HCT116 (cell line): ENCODE data around the gene TMEM126A. TPM values are rescaled to one million over a fixed set of nuclear protein-coding genes. Genes with fewer than 3 reads are reported as not detected.

ENCODE experiments used
- ATAC-seq: fragments of 200-7000 bp; cut with Tn5 transposase; 2 replicates; pipeline ENCODE4 v1.9.1; 2020; ENCODE audit warnings: mild to moderate bottlenecking, moderate library complexity
- BruUV-seq: library from RNA; stranded (reverse); fragments of 400-500 nt; replicated peaks from 2 replicates; lab custom pipeline; 2021; lab: Mats Ljungman, UMichigan
- CTCF ChIA-PET: fragments of 300-600 bp; sonication (Branson Sonifier 250); formaldehyde crosslinking; loops from one replicate; lab custom pipeline; 2021; ENCODE audit warnings: antibody characterized with exemption; lab: Charles Lee
- POLR2A ChIA-PET: fragments of 300-600, 350-600 bp; sonication (Branson Sonifier 250); formaldehyde crosslinking; loops from one replicate; lab custom pipeline; 2021; ENCODE audit warnings: antibody characterized with exemption; lab: Charles Lee
- RAD21 ChIA-PET, 2 experiments: fragments of 300-600 bp; sonication (Branson Sonifier 250); formaldehyde crosslinking; loops; one replicate each; lab custom pipeline; 2023; ENCODE audit warnings: low total read pairs in 2 of 2; ENCODE audit not compliant: uncharacterized antibody in 2 of 2, unreplicated experiment in 2 of 2, low non-redundant PET in 1 of 2; lab: Charles Lee
- DNase-seq: peaks from one replicate; pipeline ENCODE4 v3.0.0-alpha.2; 2010; ENCODE audit warnings: low read depth, low spot score
- H2AFZ ChIP-seq: fragments of 200-600 bp; shearing (Covaris generic), sonication (generic); 2 replicates; pipeline ENCODE4 v1.6.1; 2017; ENCODE audit warnings: low read depth, mixed run types, mixed read lengths, antibody characterized with exemption, low read length; ENCODE audit not compliant: poor library complexity, severe bottlenecking
- H3K27ac ChIP-seq: 2 replicates; pipeline ENCODE4 v1.5.1; 2012; ENCODE audit warnings: low read depth, low read length
- H3K27me3 ChIP-seq: fragments of 200-600 bp; sonication (generic); 2 replicates; pipeline ENCODE4 v1.6.1; 2016; ENCODE audit warnings: mixed run types, low read length, mixed read lengths; ENCODE audit not compliant: insufficient read depth
- H3K36me3 ChIP-seq, 2 experiments: fragments of 200-500 bp in 1 of 2; fragments of 200-600 bp in 1 of 2; sonication (Bioruptor generic) in 1 of 2; sonication (generic) in 1 of 2; 2 replicates each; pipeline versions ENCODE4 v1.5.1 to v1.6.1; 2014 to 2016; ENCODE audit warnings: low read length in 2 of 2, inconsistent platforms in 1 of 2, mixed read lengths in 1 of 2, mixed run types in 1 of 2; ENCODE audit not compliant: insufficient read depth in 2 of 2, control insufficient read depth in 1 of 2
- H3K4me1 ChIP-seq, 2 experiments: fragments of 200-600 bp in 1 of 2; sonication (generic) in 1 of 2; 2 replicates each; pipeline versions ENCODE4 v1.5.1 to v1.6.1; 2012 to 2017; ENCODE audit warnings: low read length in 2 of 2, inconsistent platforms in 1 of 2, mild to moderate bottlenecking in 1 of 2, mixed read lengths in 1 of 2, mixed run types in 1 of 2, moderate library complexity in 1 of 2; ENCODE audit not compliant: insufficient read depth in 2 of 2, control insufficient read depth in 1 of 2
- H3K4me2 ChIP-seq: fragments of 200-600 bp; sonication (generic); 2 replicates; pipeline ENCODE4 v1.6.1; 2017; ENCODE audit warnings: mixed run types, low read length, mixed read lengths
- H3K4me3 ChIP-seq, 2 experiments: fragments of 200-600 bp in 1 of 2; sonication (generic) in 1 of 2; replicated peaks in 1 of 2; 2 replicates each; pipeline ENCODE4 v1.5.1; 2011 to 2016; ENCODE audit warnings: low read length in 2 of 2, control low read depth in 1 of 2, low read depth in 1 of 2, mild to moderate bottlenecking in 1 of 2, mixed read lengths in 1 of 2, mixed run types in 1 of 2
- H3K79me2 ChIP-seq: fragments of 200-600 bp; sonication (generic); 2 replicates; pipeline ENCODE4 v1.6.1; 2017; ENCODE audit warnings: mild to moderate bottlenecking, mixed run types, low read length, moderate library complexity, mixed read lengths; ENCODE audit not compliant: insufficient read depth
- H3K9ac ChIP-seq: fragments of 200-600 bp; sonication (generic); 2 replicates; pipeline ENCODE4 v1.6.1; 2016; ENCODE audit warnings: low read length, mixed read lengths
- H3K9me2 ChIP-seq: fragments of 200-600 bp; sonication (generic), shearing (Covaris generic); 2 replicates; pipeline ENCODE4 v1.6.1; 2017; ENCODE audit warnings: mixed run types, mild to moderate bottlenecking, moderate library complexity; ENCODE audit not compliant: insufficient read depth
- H3K9me3 ChIP-seq, 2 experiments: fragments of 200-500 bp in 1 of 2; fragments of 200-600 bp in 1 of 2; sonication (Bioruptor generic) in 1 of 2; sonication (generic) in 1 of 2; 2 replicates each; pipeline ENCODE4 v1.6.1; 2014 to 2017; ENCODE audit warnings: low read length in 2 of 2, mixed read lengths in 2 of 2, inconsistent platforms in 1 of 2, low read depth in 1 of 2, mild to moderate bottlenecking in 1 of 2, mixed run types in 1 of 2, moderate library complexity in 1 of 2; ENCODE audit not compliant: control insufficient read depth in 1 of 2, insufficient read depth in 1 of 2
- H4K20me1 ChIP-seq: fragments of 200-600 bp; sonication (generic), shearing (Covaris generic); 2 replicates; pipeline ENCODE4 v1.6.1; 2017; ENCODE audit warnings: mixed run types, mild to moderate bottlenecking, moderate library complexity; ENCODE audit not compliant: insufficient read depth
- CEBPB ChIP-seq: IDR thresholded peaks from 2 replicates; pipeline ENCODE4 v1.6.1; 2012; ENCODE audit warnings: low read depth
- CTCF ChIP-seq, 3 experiments: fragments of 200-600 bp in 1 of 3; sonication (generic) in 1 of 3; IDR thresholded peaks in 2 of 3; conservative IDR thresholded peaks in 1 of 3; 2 replicates each; pipeline ENCODE4 v1.5.1; 2012 to 2017; ENCODE audit warnings: low read depth in 2 of 3, low read length in 2 of 3, antibody characterized with exemption in 1 of 3, borderline replicate concordance in 1 of 3, control low read depth in 1 of 3, mild to moderate bottlenecking in 1 of 3, mixed read lengths in 1 of 3, mixed run types in 1 of 3, moderate library complexity in 1 of 3; ENCODE audit not compliant: insufficient read depth in 1 of 3
- EGR1 ChIP-seq: IDR thresholded peaks from 2 replicates; pipeline ENCODE4 v1.6.1; 2012; ENCODE audit warnings: low read depth
- ELF1 ChIP-seq: IDR thresholded peaks from 2 replicates; pipeline ENCODE4 v1.6.1; 2012; ENCODE audit warnings: low read depth, borderline replicate concordance
- EZH2phosphoT487 ChIP-seq: fragments of 200-600 bp; IDR thresholded peaks from 2 replicates; pipeline ENCODE4 v1.6.1; 2018; ENCODE audit warnings: antibody characterized with exemption, borderline replicate concordance
- FOSL1 ChIP-seq: IDR thresholded peaks from 2 replicates; pipeline ENCODE4 v1.6.1; 2012; ENCODE audit warnings: low read depth
- POLR2A ChIP-seq: IDR thresholded peaks from 2 replicates; pipeline ENCODE4 v1.7.0; 2011; ENCODE audit warnings: borderline replicate concordance; ENCODE audit not compliant: insufficient read depth, insufficient read length; ENCODE audit errors: extremely low read depth
- POLR2AphosphoS5 ChIP-seq: IDR thresholded peaks from 2 replicates; pipeline ENCODE4 v1.6.1; 2011; ENCODE audit warnings: mild to moderate bottlenecking, low read depth, low read length, moderate library complexity
- RAD21 ChIP-seq: IDR thresholded peaks from 2 replicates; pipeline ENCODE4 v1.6.1; 2012; ENCODE audit warnings: low read depth, mild to moderate bottlenecking
- REST ChIP-seq: IDR thresholded peaks from 2 replicates; pipeline ENCODE4 v1.6.1; 2012; ENCODE audit warnings: low read depth
- SIN3A ChIP-seq: IDR thresholded peaks from 2 replicates; pipeline ENCODE4 v1.6.1; 2012; ENCODE audit warnings: low read depth
- SP1 ChIP-seq: IDR thresholded peaks from 2 replicates; pipeline ENCODE4 v1.6.1; 2012; ENCODE audit warnings: low read depth
- SRF ChIP-seq: IDR thresholded peaks from 2 replicates; pipeline ENCODE4 v1.6.1; 2012; ENCODE audit warnings: low read depth
- YY1 ChIP-seq: IDR thresholded peaks from 2 replicates; pipeline ENCODE4 v1.6.1; 2011; ENCODE audit warnings: low read length, low read depth, moderate library complexity, mild to moderate bottlenecking; ENCODE audit not compliant: insufficient replicate concordance; ENCODE audit errors: extremely low read depth
- ZFX ChIP-seq: fragments of 450-650 bp; IDR thresholded peaks from 2 replicates; pipeline ENCODE4 v1.6.1; 2017
- ZNF274 ChIP-seq: fragments of 200-500 bp; sonication (Bioruptor generic); IDR thresholded peaks from 2 replicates; pipeline ENCODE4 v1.6.1; 2014; ENCODE audit warnings: mild to moderate bottlenecking, low read depth, low read length, inconsistent platforms
- intact Hi-C: fragments of 100-400 bp; cut with micrococcal nuclease; formaldehyde crosslinking; loops from 2 replicates; pipeline ENCODE4 v1.10.0; 2022
- total RNA-seq: library from RNA; stranded (reverse); gene quantifications from one replicate; pipeline ENCODE4 v1.2.1, GENCODE V29; 2021; ENCODE audit not compliant: unreplicated experiment

TMEM126A gene
- total RNA-seq, 1 experiment from 2014 or later, result 24.1 TPM

- CTCF ChIA-PET, result no interaction called here
- no peaks in the 10 kb centered on the region for H3K79me2 ChIP-seq
- no peaks in the 10 kb centered on the region for H4K20me1 ChIP-seq
- peaks cover 0 to 4% of the 10 kb centered on the region in 2 experiments; a peak in 1 of 4 replicates for H3K4me1 ChIP-seq
- RAD21 ChIA-PET, result no interaction called here
- POLR2A ChIA-PET, result no interaction called here
- no peaks in the 10 kb centered on the region for H3K36me3 ChIP-seq
- H3K4me2 ChIP-seq, result no peak overlapping the region
- H3K9me3 ChIP-seq, result no peaks in the 10 kb centered on the region
- ATAC-seq, result no peak
- no peaks in the 10 kb centered on the region for H3K27me3 ChIP-seq
- no peak overlapping the region for H3K27ac ChIP-seq
- no peak for DNase-seq
- TF ChIP-seq SRF, result no peak
- no peak for TF ChIP-seq SIN3A
- no peak for TF ChIP-seq FOSL1
- BruUV-seq, result no TSS peak
- H3K9ac ChIP-seq, result no peak overlapping the region
- intact Hi-C loops, result loop anchor here (10.0 kb wide), 1 partner anchor 127 kb away; no protein-coding TSS in a partner anchor
- H3K4me3 ChIP-seq, result no peak overlapping the region
- H2AFZ ChIP-seq, result no peak overlapping the region
- H3K9me2 ChIP-seq, result no peaks in the 10 kb centered on the region
Measured at GRCh38 chr11:85697747-85698146, 50.0 kb downstream of the TMEM126A start.

- Histone ChIP-seq H2AFZ (no peak overlapping the region), H3K9me2 (no peaks in the 10 kb centered on the region), H4K20me1 (no peaks in the 10 kb centered on the region), H3K27me3 (no peaks in the 10 kb centered on the region), H3K36me3 (no peaks in the 10 kb centered on the region), H3K9ac (no peak overlapping the region), H3K4me2 (no peak overlapping the region), H3K4me3 (no peak overlapping the region), H3K4me1 (peaks cover 0 to 4% of the 10 kb centered on the region in 2 experiments; a peak in 1 of 4 replicates), H3K9me3 (no peaks in the 10 kb centered on the region), H3K79me2 (no peaks in the 10 kb centered on the region), H3K27ac (no peak overlapping the region)
- CTCF ChIA-PET, result no interaction called here
- DNase-seq (no peak), ATAC-seq (no peak)
- POLR2A ChIA-PET, result interaction anchor here (0.8 kb wide), 1 partner anchor 38 kb away, joined by 3 read pairs; no protein-coding TSS in a partner anchor
- RAD21 ChIA-PET, result no interaction called here
- BruUV-seq, result no TSS peak
- intact Hi-C loops, result loop anchor here (10.0 kb wide), 1 partner anchor 127 kb away; no protein-coding TSS in a partner anchor
- TF ChIP-seq ZFX (no peak), POLR2A (no peak), CEBPB (no peak), YY1 (no peak), ZNF274 (no peak), ELF1 (no peak), SIN3A (no peak), SP1 (no peak), CTCF (IDR thresholded peaks at IDR 0.05 in 2 of 3, conservative IDR thresholded peaks at IDR 0.05 in 1 of 3; ENCODE audit: borderline replicate concordance in 1 of 3, insufficient read depth in 1 of 3, low read depth in 2 of 3, low read length in 2 of 3) (no peak), FOSL1 (no peak), EZH2phosphoT487 (no peak), EGR1 (no peak), REST (no peak), POLR2AphosphoS5 (no peak), RAD21 (no peak), SRF (no peak)
Measured at GRCh38 chr11:85698195-85698594, 50.4 kb downstream of the TMEM126A start.
